Erythroblast (primary cell): ENCODE data around the gene GTF2IRD1.

ENCODE experiments used
- GATA1 ChIP-seq: IDR thresholded peaks from 2 replicates; pipeline ENCODE4 v1.6.1; 2011; ENCODE audit warnings: low read depth, mild to moderate bottlenecking, control low read depth, low read length, moderate library complexity
- POLR2A ChIP-seq: IDR thresholded peaks from 2 replicates; pipeline ENCODE4 v1.6.1; 2011; ENCODE audit warnings: mild to moderate bottlenecking, low read length

GRCh38 chr7:74439541-74439940, 14.2 kb upstream of the GTF2IRD1 start:
- TF ChIP-seq POLR2A, result no peak
- TF ChIP-seq GATA1, result no peak
